ENCODE data around the gene EMC7.

DNA sequence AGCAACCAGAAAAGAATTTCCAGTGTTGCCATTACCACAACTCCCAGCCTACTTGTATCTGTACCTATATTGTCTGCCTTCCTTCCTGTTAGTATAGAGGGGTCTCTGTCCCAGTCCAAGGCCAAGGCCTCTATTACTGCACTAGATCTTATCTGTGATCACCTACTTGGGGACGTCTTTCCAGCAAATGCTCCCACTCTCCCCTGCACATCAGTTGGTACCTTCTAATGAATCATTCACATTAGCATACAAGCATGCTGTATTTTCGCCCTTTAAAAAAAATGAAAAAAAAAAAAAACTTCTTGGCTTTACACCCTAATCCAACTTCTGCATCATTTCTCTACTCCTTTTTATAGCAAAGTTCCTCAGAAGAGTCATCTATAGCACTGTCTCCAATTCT is 57.8 kb downstream of the EMC7 start:
- TF ChIP-seq, protein P1, sequence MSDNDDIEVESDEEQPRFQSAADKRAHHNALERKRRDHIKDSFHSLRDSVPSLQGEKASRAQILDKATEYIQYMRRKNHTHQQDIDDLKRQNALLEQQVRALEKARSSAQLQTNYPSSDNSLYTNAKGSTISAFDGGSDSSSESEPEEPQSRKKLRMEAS (IDR thresholded peaks at IDR 0.05): no peak
- TF ChIP-seq, protein P2, sequence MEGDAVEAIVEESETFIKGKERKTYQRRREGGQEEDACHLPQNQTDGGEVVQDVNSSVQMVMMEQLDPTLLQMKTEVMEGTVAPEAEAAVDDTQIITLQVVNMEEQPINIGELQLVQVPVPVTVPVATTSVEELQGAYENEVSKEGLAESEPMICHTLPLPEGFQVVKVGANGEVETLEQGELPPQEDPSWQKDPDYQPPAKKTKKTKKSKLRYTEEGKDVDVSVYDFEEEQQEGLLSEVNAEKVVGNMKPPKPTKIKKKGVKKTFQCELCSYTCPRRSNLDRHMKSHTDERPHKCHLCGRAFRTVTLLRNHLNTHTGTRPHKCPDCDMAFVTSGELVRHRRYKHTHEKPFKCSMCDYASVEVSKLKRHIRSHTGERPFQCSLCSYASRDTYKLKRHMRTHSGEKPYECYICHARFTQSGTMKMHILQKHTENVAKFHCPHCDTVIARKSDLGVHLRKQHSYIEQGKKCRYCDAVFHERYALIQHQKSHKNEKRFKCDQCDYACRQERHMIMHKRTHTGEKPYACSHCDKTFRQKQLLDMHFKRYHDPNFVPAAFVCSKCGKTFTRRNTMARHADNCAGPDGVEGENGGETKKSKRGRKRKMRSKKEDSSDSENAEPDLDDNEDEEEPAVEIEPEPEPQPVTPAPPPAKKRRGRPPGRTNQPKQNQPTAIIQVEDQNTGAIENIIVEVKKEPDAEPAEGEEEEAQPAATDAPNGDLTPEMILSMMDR (IDR thresholded peaks at IDR 0.05): no peak
- TF ChIP-seq EP300 (IDR thresholded peaks at IDR 0.05) (no peak), POLR2A (IDR thresholded peaks at IDR 0.05; ENCODE audit: low read length) (no peak), SMC3 (IDR thresholded peaks at IDR 0.05) (no peak), MYC (IDR thresholded peaks at IDR 0.05; ENCODE audit: borderline replicate concordance, low read length) (no peak), MAZ (IDR thresholded peaks at IDR 0.05; ENCODE audit: borderline replicate concordance, low read depth, low read length) (no peak)
- TF ChIP-seq, protein P3, sequence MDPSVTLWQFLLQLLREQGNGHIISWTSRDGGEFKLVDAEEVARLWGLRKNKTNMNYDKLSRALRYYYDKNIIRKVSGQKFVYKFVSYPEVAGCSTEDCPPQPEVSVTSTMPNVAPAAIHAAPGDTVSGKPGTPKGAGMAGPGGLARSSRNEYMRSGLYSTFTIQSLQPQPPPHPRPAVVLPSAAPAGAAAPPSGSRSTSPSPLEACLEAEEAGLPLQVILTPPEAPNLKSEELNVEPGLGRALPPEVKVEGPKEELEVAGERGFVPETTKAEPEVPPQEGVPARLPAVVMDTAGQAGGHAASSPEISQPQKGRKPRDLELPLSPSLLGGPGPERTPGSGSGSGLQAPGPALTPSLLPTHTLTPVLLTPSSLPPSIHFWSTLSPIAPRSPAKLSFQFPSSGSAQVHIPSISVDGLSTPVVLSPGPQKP (IDR thresholded peaks at IDR 0.05; ENCODE audit: low read depth, low read length): no peak
